Suppressor macrophage (primary cell): Measurements from ENCODE around the gene LGMN.

Source experiments
- DNase-seq, 4 experiments: peaks; one replicate each; pipeline ENCODE4 v3.0.0-alpha.2; 2020 to 2022

Gene LGMN

GRCh38 chr14:92760524-92760805 is 12.0 kb upstream of the LGMN start:
- no peak for DNase-seq

GRCh38 chr14:92759679-92760523 is 11.5 kb upstream of the LGMN start:
- no peak for DNase-seq

GRCh38 chr14:92759300-92759678 is 10.9 kb upstream of the LGMN start:
- peak in 3 of 4 experiments; percentile 42 to 51 (median 50) for DNase-seq

- DNase-seq: peak; percentile 72 to 93 (median 86)
These were observed 8.0 kb upstream of the LGMN start for GRCh38 chr14:92756446-92756845.

- DNase-seq: peak in 3 of 4 experiments; percentile 45 to 76 (median 68)
These were observed 7.1 kb upstream of the LGMN start for GRCh38 chr14:92755495-92755894.

- peak in 1 of 4 experiments; percentile 57 for DNase-seq
These were observed 6.5 kb upstream of the LGMN start for GRCh38 chr14:92754966-92755365.

GRCh38 chr14:92753250-92753649 is 4.8 kb upstream of the LGMN start:
- peak; percentile 82 to 95 (median 92) for DNase-seq

GRCh38 chr14:92751819-92752218 is 3.4 kb upstream of the LGMN start:
- peak in 2 of 4 experiments; percentile 35 to 44 for DNase-seq

GRCh38 chr14:92750994-92751400 is 2.6 kb upstream of the LGMN start:
- no peak for DNase-seq

- peak in 2 of 4 experiments; percentile 63 to 67 for DNase-seq
These were observed 1.8 kb upstream of the LGMN start for GRCh38 chr14:92750222-92750728.

GRCh38 chr14:92747701-92748258 is 647 bp downstream of the LGMN start:
- DNase-seq: peak in 2 of 4 experiments; percentile 53 to 55

GRCh38 chr14:92744198-92744597 is 4.2 kb downstream of the LGMN start:
- DNase-seq: no peak

GRCh38 chr14:92740440-92740839 is 8.0 kb downstream of the LGMN start:
- DNase-seq: no peak

- DNase-seq: no peak
These were observed 10.7 kb downstream of the LGMN start for GRCh38 chr14:92737619-92738188.

- no peak for DNase-seq
These were observed 11.2 kb downstream of the LGMN start for GRCh38 chr14:92737206-92737605.

GRCh38 chr14:92735344-92735743 is 13.1 kb downstream of the LGMN start:
- no peak for DNase-seq

GRCh38 chr14:92734618-92735017 is 13.8 kb downstream of the LGMN start:
- DNase-seq: no peak

GRCh38 chr14:92733007-92733406 is 15.4 kb downstream of the LGMN start:
- DNase-seq: no peak

GRCh38 chr14:92731622-92732115 is 16.8 kb downstream of the LGMN start:
- DNase-seq: peak in 1 of 4 experiments; percentile 47

GRCh38 chr14:92729634-92730358 is 18.6 kb downstream of the LGMN start:
- DNase-seq: peak in 3 of 4 experiments; percentile 55 to 72 (median 62)

- DNase-seq: peak; percentile 58 to 82 (median 68)
These were observed 19.6 kb downstream of the LGMN start for GRCh38 chr14:92728759-92729364.

GRCh38 chr14:92726933-92727262 is 21.5 kb downstream of the LGMN start:
- DNase-seq: no peak
